ENCODE measurements around the gene FGFR3. TPM values are rescaled to one million over a fixed set of nuclear protein-coding genes. Genes with fewer than 3 reads are reported as not detected.

Gene FGFR3
- polyA plus RNA-seq, 4 donors = 70.0 to 150 (median 103) TPM

DNA sequence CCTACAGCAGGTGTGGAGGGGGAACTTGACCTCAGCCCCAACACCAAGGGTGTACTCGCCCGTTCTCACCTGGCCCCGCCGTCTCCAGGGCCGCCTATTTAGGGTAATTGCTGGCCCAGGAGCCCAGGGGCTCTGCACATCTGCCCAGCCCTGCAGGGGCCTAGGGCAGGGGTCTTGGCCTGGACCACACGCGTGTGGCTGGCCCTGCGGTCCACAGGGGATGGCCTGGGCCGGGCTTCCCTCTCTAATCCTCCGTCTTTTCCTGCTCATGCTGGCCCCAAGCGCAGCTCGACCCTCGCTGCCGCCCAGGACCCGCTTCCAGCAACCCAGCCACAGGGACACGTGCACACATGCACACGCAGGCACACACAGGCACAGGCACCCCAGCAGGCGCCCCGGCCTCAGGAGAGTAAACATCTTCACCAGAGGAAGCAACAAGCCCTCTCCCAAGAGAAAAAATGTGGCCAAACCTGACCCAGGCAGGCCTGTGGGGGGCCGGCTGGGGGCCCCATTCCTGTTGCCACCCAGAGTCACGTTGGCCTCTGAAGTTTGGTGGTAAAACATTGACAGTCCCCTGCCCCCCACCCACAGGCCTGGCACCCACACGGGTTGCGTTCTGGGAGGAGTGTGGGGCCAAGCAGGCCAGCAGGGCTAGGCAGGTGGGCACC lies 24.6 kb upstream of the FGFR3 start:
- no peak for DNase-seq (ENCODE audit: low read depth in 4 of 4, low spot score in 2 of 4)

DNA sequence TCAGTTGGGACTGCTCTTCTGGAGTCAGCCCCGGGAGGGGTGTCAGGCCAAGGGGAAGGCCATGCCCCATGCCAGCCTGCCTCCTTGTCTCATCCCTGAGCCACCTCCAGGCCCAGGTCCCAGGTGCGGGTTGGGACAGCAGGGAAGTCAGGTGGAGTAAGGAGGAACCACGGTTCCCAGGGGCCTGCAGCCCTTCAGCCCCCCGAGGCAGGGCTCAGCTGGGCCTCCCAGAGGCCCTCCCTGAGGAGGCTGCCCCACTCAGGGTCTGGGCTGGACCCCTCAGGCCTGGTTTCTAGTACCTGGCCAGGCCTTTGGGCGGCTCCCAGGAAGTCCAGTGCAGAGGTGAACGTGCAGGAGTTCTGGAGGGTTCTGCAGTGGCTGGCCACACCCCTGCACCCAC lies 23.4 kb upstream of the FGFR3 start:
- no peak for DNase-seq (ENCODE audit: low read depth in 4 of 4, low spot score in 2 of 4)

DNA sequence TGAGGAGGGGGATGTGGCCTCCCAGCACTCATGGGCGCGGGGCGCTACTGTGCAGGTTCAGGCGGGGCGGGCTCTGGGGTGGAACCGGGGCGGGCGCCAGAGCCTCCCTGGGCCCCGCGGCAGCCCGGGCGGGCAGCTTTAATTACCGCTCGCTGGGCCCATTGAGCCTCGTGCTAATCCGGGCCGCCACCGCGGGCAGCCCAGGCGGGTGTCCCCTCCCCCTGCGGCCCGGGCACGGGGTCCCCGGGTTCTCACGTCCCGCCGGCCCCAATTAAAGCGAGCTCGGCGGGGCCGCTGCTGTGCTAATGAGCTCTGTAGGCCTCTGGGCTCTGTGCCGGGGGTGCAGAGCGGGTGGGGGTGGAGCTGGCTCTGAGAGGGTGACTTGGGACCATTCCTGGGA lies 22.8 kb upstream of the FGFR3 start:
- no peak for DNase-seq (ENCODE audit: low read depth in 4 of 4, low spot score in 2 of 4)

DNA sequence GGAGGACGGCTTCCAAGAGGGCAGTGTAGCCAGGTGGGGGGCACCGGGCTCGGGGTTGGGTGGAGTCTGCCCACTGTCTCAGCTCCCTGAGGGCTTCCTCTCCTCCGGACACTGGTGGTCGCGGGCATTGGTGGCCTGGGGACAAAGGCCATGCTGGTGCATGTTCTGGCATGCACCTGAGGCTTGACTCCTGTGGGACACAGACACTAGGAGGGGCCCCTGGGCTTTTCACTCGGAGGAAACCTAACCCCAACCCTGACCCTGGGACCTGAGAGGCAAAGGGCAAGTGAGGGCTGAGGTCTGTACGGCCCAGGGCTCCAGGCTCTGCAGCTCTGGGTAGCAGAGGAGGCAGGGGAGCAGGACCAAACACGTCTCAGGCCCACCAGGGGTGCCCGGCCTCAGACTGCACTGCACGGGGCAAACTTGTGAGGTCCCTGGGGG lies 22.3 kb upstream of the FGFR3 start:
- DNase-seq (ENCODE audit: low read depth in 4 of 4, low spot score in 2 of 4) = no peak

DNA sequence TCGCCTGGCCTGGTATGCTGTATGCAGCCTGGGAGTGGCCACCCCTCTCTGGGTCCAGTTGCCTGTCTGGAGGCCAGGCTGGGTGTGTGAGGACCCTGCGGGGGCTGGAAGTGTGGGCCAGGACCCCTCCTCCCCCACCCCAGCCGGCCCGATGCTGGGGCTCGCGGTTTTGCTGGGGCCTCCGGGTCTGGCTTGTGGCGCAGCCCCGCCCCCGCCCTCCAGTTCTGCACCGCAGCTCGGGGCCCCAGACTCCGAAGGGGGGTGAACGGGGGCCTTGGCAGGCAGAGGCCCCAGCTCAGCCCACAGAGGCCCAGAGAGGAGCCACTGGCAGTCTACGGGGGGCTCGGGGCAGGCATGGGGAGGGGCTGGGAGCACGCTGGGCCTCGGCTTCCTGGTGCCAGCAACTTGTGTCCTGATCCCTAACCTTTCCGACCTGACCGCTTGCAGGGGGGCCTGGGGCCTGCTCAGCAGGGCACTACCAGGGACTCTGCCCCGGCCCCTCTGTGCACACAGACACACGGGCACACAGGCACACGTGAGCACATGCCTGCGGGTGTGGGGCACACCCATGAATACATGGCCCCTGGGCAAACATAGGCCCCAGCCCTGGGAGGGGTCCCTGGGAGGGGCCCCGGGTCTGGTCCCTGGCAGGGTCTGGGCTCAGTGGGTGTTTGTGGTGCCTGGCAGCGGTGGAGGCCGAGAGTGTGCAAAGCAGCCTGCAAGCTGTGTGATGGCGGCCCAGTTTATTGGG lies 21.4 kb upstream of the FGFR3 start:
- DNase-seq (ENCODE audit: low read depth in 4 of 4, low spot score in 2 of 4) = no peak

DNA sequence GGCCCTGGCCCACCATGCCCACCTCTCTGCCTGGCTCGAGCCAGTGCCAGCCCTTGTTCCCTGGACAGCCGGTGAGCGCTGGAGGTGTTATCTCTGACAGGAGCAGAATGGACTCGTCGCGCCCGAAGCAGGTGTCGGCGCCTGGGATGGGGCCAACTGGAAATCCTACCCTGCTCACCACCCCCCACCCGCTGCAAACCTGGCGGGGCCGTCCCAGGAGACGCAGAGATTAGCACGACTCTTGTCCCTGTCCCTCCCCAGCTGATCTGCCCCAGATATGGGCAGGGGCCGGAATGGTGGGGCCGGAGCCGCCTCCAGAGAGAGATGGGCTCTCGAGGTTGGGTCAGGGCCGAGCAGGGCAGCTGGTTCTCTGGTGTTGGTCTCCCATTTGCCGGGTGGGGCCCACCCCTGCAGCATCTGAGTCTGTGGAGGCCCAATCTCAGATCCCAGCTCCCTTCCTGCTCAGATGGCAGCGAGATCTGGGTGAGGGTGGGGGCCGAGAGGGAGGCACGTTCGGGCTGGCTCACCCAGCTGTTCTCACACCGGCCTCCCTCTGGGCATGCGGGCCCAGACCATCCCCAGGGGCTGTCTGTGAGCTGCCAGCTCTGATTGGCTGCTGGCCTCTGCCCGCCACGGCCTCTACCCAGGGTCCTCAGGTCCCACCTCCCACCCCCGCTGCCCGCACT lies 20.1 kb upstream of the FGFR3 start:
- DNase-seq (ENCODE audit: low read depth in 4 of 4, low spot score in 2 of 4) = no peak

DNA sequence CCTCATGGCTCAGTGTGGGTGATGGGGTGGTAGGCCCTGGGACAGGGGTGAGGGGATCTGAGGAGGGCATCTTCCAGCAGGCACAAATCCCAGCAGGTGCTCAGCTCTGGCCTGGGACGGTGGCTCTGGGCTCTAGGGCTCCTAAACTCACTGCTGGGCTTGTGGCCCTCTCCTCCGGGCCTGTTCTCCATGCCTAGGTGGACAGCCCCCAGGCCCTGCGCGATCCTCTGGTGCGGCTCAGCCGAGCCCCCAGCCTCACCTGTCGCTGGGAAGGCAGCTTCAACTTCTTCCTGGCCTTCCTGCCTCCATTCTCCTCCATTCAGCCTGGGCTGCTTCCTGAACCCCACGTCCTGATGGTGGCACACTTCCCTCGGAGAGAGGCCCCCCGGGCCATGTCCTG lies 19.3 kb upstream of the FGFR3 start:
- no peak for DNase-seq (ENCODE audit: low read depth in 4 of 4, low spot score in 2 of 4)

DNA sequence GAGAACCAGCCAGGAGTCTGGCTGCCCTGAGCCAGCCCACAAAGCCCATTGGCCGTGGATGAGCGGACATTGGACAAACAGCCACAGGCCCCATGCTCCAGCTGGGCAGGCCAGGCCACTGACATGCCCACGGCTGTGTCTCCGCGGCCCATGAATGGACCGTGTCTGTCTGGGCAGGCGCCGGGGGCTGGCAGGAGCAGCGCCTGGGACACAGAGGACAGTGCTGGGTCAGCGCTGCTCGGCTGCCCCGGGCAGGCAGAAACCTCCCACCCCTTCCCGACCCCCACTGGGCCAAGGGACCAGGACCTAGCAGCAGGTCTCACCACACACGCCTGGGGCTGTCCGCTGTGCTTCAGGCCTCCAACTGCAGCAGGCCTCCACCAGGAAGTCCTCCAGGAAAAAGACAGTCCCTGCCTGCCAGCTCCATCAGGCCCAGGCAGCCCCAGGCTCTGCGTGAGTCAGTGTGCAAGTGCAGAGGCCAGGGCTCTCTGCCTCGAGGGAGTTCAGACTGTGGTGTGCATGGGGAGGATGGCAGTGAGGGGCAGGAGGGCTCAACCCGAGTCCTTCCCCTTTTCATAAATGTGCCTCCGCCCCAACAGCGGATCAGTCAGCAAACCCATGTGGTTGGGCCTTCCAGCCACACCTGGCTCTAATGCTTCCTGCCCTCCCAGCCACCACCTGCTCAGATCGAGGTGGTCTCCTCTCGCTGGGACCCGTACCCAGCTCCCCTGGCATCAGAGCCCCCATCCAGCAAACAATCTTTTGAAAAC lies 17.2 kb upstream of the FGFR3 start:
- DNase-seq (ENCODE audit: low read depth in 4 of 4, low spot score in 2 of 4) = no peak

DNA sequence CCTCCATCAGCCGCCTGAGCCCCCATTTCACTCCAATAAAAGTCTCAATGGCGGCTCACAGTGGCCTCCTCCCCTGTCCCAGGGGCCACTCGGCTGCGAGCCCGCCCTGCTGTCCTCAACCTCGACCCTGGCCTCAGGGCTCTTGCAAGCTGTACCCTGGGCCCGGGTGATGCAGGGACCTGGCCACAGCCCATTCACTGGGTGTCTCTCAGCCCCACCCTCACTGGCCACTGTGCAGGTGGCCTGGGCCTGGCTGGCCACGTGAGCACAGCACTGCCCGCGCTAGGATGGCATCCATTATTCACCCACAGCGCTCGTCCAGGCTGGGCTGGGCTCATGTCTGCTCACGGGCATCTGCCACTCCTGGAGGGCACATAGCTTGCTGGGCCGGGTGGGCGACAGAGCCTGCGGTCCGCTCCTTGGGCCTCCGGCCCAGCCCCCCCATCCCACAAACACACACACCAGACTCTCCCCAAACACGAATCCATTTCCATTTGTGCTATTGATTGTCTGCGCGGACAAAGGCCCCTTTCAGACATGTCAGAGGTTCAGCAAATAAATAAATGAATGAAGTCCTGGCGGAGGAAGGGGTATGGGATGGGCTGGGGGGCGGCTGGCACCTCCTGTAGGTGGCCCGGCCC lies 16.5 kb upstream of the FGFR3 start:
- DNase-seq (ENCODE audit: low read depth in 4 of 4, low spot score in 2 of 4) = no peak

DNA sequence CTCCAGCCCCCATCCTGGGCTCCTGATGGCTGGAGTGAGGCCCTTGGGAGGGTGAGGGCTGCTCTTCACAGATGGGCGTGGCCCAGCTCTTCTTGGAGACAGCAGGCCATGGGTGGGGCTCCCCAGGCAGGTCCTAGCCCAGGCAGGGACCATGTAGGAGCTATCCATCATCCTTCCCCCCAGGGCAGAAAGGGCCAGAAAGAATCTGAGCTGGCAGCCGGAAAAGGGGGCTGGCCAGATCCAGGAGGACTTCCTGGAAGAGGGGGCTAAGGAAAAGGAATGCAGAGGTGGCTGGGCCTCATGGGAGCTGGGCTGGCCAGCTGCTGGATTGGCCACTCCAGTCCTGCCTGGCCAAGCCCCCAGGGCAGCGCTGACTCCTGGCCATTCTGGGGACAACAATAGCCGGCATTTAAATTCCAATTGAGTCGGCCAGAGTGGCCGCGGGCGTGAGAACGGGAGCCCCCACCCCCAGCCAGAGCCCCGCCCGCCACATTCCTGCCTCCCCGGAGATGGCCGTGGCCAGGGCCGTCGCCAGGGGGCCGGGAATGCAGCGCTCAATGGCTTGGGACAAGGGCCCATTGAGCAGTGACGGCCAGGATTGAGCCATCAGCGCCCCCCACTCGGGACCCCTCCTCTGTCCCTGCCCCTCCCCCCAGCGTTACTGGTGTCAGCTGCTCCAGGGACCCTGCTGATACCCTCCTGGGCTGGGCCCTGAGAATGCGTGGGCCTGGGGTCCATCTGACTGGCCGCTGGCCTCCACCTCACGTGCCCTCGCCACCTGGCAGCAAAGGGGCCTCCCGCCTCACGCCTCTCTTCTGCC lies 15.1 kb upstream of the FGFR3 start:
- DNase-seq (ENCODE audit: low read depth in 4 of 4, low spot score in 2 of 4) = no peak

DNA sequence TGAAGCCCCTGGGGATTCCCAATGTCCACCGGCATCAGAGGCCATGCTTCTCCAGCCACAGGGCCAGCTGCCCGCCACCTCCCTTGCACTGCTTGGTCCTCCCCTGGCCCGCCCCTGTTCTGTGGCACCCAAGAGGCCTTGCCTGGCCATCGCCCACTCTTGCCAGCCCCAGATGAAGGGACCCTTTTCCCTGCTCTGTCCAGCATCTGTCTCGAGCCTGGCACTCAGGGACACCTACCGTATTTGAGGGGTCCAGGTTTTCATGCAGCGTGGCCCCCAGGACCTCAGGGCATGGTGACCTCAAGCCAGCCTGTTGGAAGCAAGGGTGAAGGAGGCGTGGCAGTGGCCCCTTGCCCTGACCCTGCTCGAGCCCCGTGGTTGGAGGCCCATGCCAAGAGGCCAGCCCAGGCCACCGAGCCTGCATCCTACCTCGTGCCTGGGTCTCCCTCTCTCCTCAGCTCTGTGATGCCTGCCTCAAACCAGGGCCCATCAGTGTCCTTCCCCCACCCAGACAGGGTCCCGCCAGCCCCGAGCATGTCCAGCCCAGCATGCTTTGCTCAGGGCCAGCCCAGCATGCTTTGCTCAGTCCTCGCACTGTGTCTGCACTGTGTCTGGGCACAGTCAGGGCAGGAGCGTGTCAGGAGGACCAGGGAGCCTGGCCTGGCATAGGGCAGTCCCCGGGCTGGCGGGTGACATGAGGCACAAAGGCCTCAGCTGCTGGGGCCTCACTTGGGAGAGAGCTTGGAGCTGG lies 14.3 kb upstream of the FGFR3 start:
- DNase-seq (ENCODE audit: low read depth in 4 of 4, low spot score in 2 of 4) = no peak

DNA sequence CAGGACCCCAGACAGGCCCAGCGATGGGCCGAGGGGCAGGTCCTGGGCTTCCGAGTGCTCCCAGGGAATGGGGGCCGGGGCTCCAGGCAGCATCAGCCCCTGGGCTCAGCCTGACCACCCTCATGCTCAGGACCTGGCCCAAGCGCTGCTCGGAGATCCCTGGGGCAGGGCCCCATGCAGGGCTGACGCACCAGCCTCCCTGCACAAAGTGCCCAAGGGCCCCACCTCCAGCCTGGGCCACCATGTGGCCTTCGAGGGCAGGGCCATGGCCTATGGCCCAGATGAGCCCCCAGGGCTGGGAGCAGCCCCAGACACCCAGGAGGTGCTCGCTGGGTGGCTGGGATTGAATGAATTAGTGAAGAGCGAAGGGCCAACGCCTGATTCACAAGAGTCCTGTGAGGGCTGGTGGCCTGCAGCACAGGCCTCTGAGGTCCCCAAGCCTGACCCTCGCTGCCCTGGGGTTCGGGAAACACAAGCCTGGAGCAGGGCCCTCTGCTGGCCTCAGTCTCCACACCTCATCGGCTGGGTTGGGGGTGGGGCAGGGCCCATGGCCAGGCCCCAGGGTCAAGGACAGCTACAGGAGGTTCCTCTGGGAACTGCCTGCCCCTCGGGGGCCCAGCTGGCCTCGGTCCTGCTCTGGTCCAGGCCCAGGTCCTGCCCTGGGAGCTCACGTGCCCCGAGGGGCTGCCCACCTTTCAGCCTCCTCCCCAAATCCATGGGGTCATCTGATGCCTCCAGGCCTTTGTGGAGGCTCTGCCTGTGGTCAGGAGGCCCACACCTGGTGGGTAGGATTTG lies 13.3 kb upstream of the FGFR3 start:
- DNase-seq (ENCODE audit: low read depth in 4 of 4, low spot score in 2 of 4) = no peak

DNA sequence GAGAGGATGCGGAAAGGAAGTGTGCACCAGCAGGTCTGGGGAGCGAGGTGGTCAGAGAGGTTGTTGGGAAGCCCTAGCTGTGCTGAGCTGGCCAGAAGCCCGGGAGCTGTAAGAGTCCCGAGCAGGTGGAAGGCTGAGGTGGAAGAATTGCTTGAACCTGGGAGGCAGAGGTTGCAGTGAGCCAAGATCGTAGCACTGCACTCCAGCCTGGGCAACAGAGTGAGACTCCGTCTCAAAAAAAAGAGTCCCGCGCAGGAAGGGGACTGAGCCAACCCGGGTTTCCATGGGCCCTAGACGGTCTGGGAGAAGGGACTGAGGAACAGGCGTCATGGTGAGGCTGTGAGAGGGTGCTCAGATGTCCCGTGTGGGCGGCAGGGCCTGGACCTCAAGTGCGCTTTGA lies 12.7 kb upstream of the FGFR3 start:
- no peak for DNase-seq (ENCODE audit: low read depth in 4 of 4, low spot score in 2 of 4)

DNA sequence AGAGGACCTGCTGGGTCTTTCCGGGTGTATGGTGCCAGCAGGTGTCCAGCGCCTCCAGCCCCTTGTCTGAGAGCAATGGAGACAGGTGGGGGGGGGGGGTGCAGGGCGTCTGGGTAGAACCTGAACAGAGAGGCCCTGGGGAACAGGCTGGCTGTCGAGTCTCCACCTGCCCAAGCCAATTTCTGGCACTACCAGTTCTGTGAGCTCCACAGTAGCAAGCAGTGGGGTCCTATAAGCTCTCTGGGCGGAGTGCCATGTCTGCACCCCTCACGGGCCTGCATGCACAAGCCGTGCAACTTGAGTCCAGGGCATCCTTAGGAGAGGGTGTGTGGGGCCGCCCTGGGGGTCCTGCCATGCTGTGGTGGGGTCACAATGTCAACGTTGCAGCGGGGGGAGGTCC lies 10.1 kb upstream of the FGFR3 start:
- no peak for DNase-seq (ENCODE audit: low read depth in 4 of 4, low spot score in 2 of 4)

DNA sequence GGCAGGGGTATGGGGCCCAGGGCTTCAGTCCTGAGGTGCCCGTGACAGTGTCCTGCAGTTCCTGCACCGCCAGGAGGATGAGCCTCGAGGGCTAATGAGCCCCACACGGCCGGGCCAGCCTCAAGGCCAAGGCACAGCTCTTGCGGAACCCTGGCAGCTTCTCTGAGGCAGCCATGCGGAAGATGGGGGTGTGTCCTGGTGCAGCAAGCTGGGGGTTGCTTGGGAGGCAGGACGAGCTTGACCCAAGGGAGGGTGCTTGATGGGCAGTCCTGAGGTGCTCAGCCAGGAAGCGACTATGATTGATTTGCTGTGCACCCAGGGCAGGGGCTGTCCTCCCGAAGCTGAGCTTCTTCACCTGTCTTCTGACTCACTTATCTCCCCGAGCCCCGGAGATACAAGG lies 9.1 kb upstream of the FGFR3 start:
- DNase-seq (ENCODE audit: low read depth in 4 of 4, low spot score in 2 of 4) = no peak

DNA sequence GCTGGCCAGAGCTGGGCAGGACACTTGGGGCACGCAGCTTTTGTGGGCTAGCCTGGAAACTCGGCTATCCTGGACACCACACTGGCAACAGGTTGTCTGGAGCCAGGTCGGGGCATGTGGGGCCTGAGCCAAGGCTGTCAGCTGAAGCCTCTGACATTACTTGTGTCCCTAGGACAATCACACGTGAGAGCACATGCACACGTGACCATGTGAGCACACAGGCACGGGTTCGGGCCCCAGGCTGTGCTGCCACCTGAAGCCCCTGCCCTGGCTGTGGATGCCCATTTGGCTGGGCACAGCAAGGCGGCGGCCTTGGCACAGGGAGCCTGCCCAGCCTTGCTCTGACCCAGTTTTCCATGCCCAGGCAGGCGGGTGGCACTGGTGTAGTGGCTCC lies 8.7 kb upstream of the FGFR3 start:
- DNase-seq (ENCODE audit: low read depth in 4 of 4, low spot score in 2 of 4) = no peak

DNA sequence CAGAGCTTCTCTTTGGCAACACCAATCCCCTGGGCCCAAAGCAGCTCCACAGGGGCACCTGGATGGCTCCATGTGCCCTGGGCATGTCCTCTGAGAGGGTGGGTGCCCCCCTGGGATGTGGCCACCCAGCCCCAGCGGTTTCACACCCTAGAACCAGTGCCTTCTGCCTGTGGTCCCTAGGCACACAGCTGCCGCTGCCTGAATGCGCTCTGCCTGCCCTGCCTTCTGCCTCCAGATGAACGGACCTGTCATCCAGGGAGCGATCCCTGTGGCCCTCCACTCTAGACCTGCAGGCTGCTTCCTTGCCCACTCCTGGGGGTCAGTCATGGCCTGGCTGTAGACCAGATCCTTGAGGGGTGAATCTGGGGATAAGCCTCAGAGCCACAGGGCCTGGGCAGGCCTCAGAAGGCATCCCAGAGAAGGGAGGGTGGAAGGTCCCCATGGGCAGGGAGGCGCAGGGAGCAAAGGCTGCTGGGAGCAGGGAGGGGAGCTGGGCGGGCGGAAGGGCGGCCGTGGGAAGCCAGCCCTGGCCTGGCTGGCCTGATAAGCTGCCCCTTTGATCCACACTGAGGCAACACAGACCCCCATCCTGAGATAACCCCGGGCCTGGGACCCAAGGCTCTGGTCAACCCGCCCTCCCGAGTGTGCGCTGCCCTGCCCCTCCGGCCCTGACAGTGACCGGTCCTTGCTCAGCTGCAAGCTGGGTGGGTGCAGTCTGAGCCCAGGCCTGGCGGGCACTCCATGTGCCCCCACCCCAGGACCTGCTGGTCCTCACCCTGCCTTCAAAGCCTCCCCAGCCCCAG lies 8.1 kb upstream of the FGFR3 start:
- DNase-seq (ENCODE audit: low read depth in 4 of 4, low spot score in 2 of 4) = no peak

Data from left renal cortex interstitium (tissue), 4 donors.